Thyroid gland (tissue), 4 donors: ENCODE data around the gene SDR42E2. TPM values are rescaled to one million over a fixed set of nuclear protein-coding genes. Genes with fewer than 3 reads are reported as not detected.
"Not testable (repeated sequence)": the region's sequence is repeated elsewhere in the genome, so short reads cannot be mapped to it uniquely, and the experiment has no call there.

Experiments used
- DNase-seq, 2 donors: peaks; one replicate each; pipeline ENCODE4 v3.0.0-alpha.2; 2019
- H3K27ac ChIP-seq, 3 donors: fragments of 200-600 bp; sonication (generic); 1 replicate in 2 of 3; 2 replicates in 1 of 3; pipeline ENCODE4 v1.5.1; 2016 to 2019; ENCODE audit warnings: mild to moderate bottlenecking in 1 of 3, moderate library complexity in 1 of 3
- H3K27me3 ChIP-seq: fragments of 200-600 bp; sonication (generic); one replicate; pipeline ENCODE4 v1.5.1; 2019
- H3K36me3 ChIP-seq, 2 donors: fragments of 200-600 bp; sonication (generic); one replicate each; pipeline ENCODE4 v1.5.1; 2016 to 2019
- H3K4me1 ChIP-seq, 2 donors: fragments of 200-600 bp; sonication (generic); one replicate each; pipeline ENCODE4 v1.5.1; 2017 to 2019
- H3K4me3 ChIP-seq, 3 donors: fragments of 200-600 bp; sonication (generic); replicated peaks in 1 of 3; 1 replicate in 2 of 3; 2 replicates in 1 of 3; pipeline ENCODE4 v1.5.1; 2016; ENCODE audit warnings: mild to moderate bottlenecking in 1 of 3
- H3K9me3 ChIP-seq: fragments of 200-600 bp; sonication (generic); one replicate; pipeline ENCODE4 v1.5.1; 2017
- CTCF ChIP-seq, 6 experiments: fragments of 200-600 bp in 3 of 6; fragments of 450-650 bp in 3 of 6; sonication (generic) in 3 of 6; IDR thresholded peaks; one replicate each; pipeline ENCODE4 v1.5.1; 2016 to 2019; ENCODE audit warnings: antibody characterized with exemption in 6 of 6, mild to moderate bottlenecking in 2 of 6, inconsistent platforms in 1 of 6, moderate library complexity in 1 of 6
- POLR2A ChIP-seq, 2 donors: fragments of 450-650 bp; IDR thresholded peaks; one replicate each; pipeline ENCODE4 v1.6.1; 2017; ENCODE audit warnings: antibody characterized with exemption in 2 of 2, mild to moderate bottlenecking in 2 of 2, moderate library complexity in 1 of 2
- WGBS, 2 donors: methylation state at CpG; one replicate each; pipeline ENCODE4 v1.1.5; 2017; 5-methylcytosine and 5-hydroxymethylcytosine counted together
- intact Hi-C: fragments of 100-400 bp; cut with DNase I; formaldehyde crosslinking; loops from one replicate; pipeline ENCODE4 v1.15.1; 2023
- total RNA-seq, 4 donors: library from RNA; depleted of rRNA; stranded (reverse); fragments of >200 nt; gene quantifications; one replicate each; pipeline ENCODE4 v1.2.3, GENCODE V29; 2016

SDR42E2 gene
- total RNA-seq, 4 donors from 2014 or later = not detected

GRCh38 chr16:22123146-22123545 lies 39.2 kb upstream of the SDR42E2 start:
- H3K27me3 ChIP-seq = no peaks in the 10 kb centered on the region
- no peaks in the 10 kb centered on the region for H3K36me3 ChIP-seq
- H3K4me3 ChIP-seq = no peak overlapping the region
- no peak overlapping the region for H3K27ac ChIP-seq
- no peaks in the 10 kb centered on the region for H3K4me1 ChIP-seq
- no peak for DNase-seq
- TF ChIP-seq POLR2A (IDR thresholded peaks at IDR 0.05) = no peak
- no peak for TF ChIP-seq CTCF (IDR thresholded peaks at IDR 0.05)
- intact Hi-C loops = no loop called here
- 57 to 62% methylated on average over 3 of the region's 3 CpGs for WGBS, 2 donors
- H3K9me3 ChIP-seq = no peaks in the 10 kb centered on the region

GRCh38 chr16:22123759-22124490 lies 38.4 kb upstream of the SDR42E2 start:
- H3K27me3 ChIP-seq = no peaks in the 10 kb centered on the region
- no peak for DNase-seq
- no peaks in the 10 kb centered on the region for H3K9me3 ChIP-seq
- WGBS, 2 donors = 98% methylated on average over 7 of the region's 7 CpGs
- no peak overlapping the region for H3K27ac ChIP-seq
- H3K36me3 ChIP-seq = no peaks in the 10 kb centered on the region
- intact Hi-C loops = no loop called here
- TF ChIP-seq POLR2A (IDR thresholded peaks at IDR 0.05) (no peak), CTCF (IDR thresholded peaks at IDR 0.05) (no peak)
- no peaks in the 10 kb centered on the region for H3K4me1 ChIP-seq
- H3K4me3 ChIP-seq = no peak overlapping the region

- DNase-seq = no peak
- Histone ChIP-seq H3K27ac (no peak overlapping the region), H3K9me3 (no peaks in the 10 kb centered on the region), H3K4me3 (no peak overlapping the region), H3K36me3 (no peaks in the 10 kb centered on the region), H3K27me3 (no peaks in the 10 kb centered on the region), H3K4me1 (no peaks in the 10 kb centered on the region)
- TF ChIP-seq CTCF (IDR thresholded peaks at IDR 0.05) (no peak), POLR2A (IDR thresholded peaks at IDR 0.05) (no peak)
- WGBS, 2 donors = 94 to 95% methylated on average over 6 of the region's 6 CpGs
- intact Hi-C loops = no loop called here
Observed at GRCh38 chr16:22124583-22125284, 37.6 kb upstream of the SDR42E2 start.

- H3K9me3 ChIP-seq = no peaks in the 10 kb centered on the region
- no peaks in the 10 kb centered on the region for H3K27me3 ChIP-seq
- no peaks in the 10 kb centered on the region for H3K36me3 ChIP-seq
- 78 to 89% methylated on average over 15 of the region's 15 CpGs for WGBS, 2 donors
- no peak for DNase-seq
- no peaks in the 10 kb centered on the region for H3K4me1 ChIP-seq
- no peak overlapping the region for H3K4me3 ChIP-seq
- no peak overlapping the region for H3K27ac ChIP-seq
- intact Hi-C loops = no loop called here
- TF ChIP-seq CTCF (IDR thresholded peaks at IDR 0.05) = no peak
- no peak for TF ChIP-seq POLR2A (IDR thresholded peaks at IDR 0.05)
Observed at GRCh38 chr16:22126037-22126558, 36.2 kb upstream of the SDR42E2 start.

GRCh38 chr16:22128537-22128936 lies 33.8 kb upstream of the SDR42E2 start:
- 88 to 93% methylated on average over 1 of the region's 1 CpG for WGBS, 2 donors
- H3K4me1 ChIP-seq, H3K36me3 ChIP-seq, H3K9me3 ChIP-seq, H3K27ac ChIP-seq, intact Hi-C loops, DNase-seq, H3K27me3 ChIP-seq, H3K4me3 ChIP-seq: not testable (repeated sequence)
